HL-60 (cell line): Measurements from ENCODE around the gene MAMDC2.

Experiments used
- DNase-seq, 2 experiments: peaks; one replicate each; pipeline ENCODE4 v3.0.0-alpha.2; 2010 to 2020; ENCODE audit warnings: low read depth in 1 of 2, low spot score in 1 of 2
- H3K27ac ChIP-seq: fragments of 250-450 bp; sonication (Bioruptor Pico); replicated peaks from 2 replicates; pipeline ENCODE4 v1.5.1; 2020; ENCODE audit warnings: mild to moderate bottlenecking, moderate library complexity
- H3K27me3 ChIP-seq: fragments of 250-450 bp; sonication (Bioruptor Pico); 2 replicates; pipeline ENCODE4 v1.5.1; 2021; ENCODE audit warnings: mild to moderate bottlenecking, moderate library complexity; ENCODE audit not compliant: insufficient read depth, poor library complexity, severe bottlenecking
- H3K4me3 ChIP-seq: replicated peaks from 2 replicates; pipeline ENCODE4 v1.5.1; 2011; ENCODE audit warnings: mild to moderate bottlenecking, control low read depth, low read length; ENCODE audit not compliant: insufficient read depth
- CTCF ChIP-seq: IDR thresholded peaks from one replicate; pipeline ENCODE4 v1.5.1; 2011; ENCODE audit warnings: low read length, control low read depth, inconsistent platforms; ENCODE audit not compliant: insufficient read depth
- GABPA ChIP-seq: IDR thresholded peaks from 2 replicates; pipeline ENCODE4 v1.6.1; 2012; ENCODE audit warnings: low read depth
- POLR2AphosphoS5 ChIP-seq: IDR thresholded peaks from 2 replicates; pipeline ENCODE4 v1.6.1; 2012; ENCODE audit warnings: low read depth
- REST ChIP-seq: IDR thresholded peaks from 2 replicates; pipeline ENCODE4 v1.6.1; 2012; ENCODE audit warnings: low read depth; ENCODE audit not compliant: insufficient replicate concordance
- SPI1 ChIP-seq: IDR thresholded peaks from 2 replicates; pipeline ENCODE4 v1.6.1; 2012; ENCODE audit warnings: low read depth, mild to moderate bottlenecking, borderline replicate concordance

The MAMDC2 gene

GRCh38 chr9:70262948-70263347, 219.3 kb downstream of the MAMDC2 start:
- no peak for DNase-seq
- Histone ChIP-seq H3K27ac (no peak overlapping the region), H3K4me3 (no peak overlapping the region), H3K27me3 (no peaks in the 10 kb centered on the region)
- TF ChIP-seq CTCF (no peak), GABPA (no peak), SPI1 (no peak)

- DNase-seq: no peak
- TF ChIP-seq REST (no peak), SPI1 (no peak), CTCF (no peak), GABPA (no peak), POLR2AphosphoS5 (no peak)
- Histone ChIP-seq H3K27me3 (no peaks in the 10 kb centered on the region), H3K27ac (no peak overlapping the region), H3K4me3 (no peak overlapping the region)
These were observed 219.8 kb downstream of the MAMDC2 start for GRCh38 chr9:70263421-70263820.
